Stimulated activated CD4-positive, alpha-beta T cell treated with anti-CD3 and anti-CD28 coated beads, Interleukin-4, amount 100 ng/mL, for 1 hour (primary cell): ENCODE results near the gene FAM216B.
"Not testable (repeated sequence)": the region's sequence is repeated elsewhere in the genome, so short reads cannot be mapped to it uniquely, and the experiment has no call there.

Experiments used
- DNase-seq: peaks from one replicate; pipeline ENCODE4 v3.0.0-alpha.2; 2020

Gene FAM216B

GRCh38 chr13:42788601-42789000 lies 7.2 kb downstream of the FAM216B start:
- DNase-seq, result no peak

DNA sequence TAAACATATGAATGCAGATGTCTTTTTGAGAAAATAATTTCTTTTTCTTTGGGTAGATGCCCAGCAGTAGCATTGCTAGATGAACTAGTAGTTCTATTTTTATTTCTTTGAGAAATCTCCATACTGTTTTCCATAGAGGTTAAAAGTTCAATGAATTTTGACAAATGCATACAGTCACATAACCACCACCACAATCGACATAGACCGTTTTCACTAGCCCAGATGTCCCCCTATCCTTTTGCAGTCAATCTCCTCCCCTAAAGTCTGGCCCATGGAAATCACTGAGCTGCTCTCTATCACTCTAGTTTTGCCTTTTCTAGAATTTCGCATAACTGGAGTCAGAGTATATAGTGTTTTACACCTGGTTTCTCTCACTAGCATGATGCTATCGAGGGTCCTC lies 10.8 kb downstream of the FAM216B start:
- DNase-seq, result no peak

DNA sequence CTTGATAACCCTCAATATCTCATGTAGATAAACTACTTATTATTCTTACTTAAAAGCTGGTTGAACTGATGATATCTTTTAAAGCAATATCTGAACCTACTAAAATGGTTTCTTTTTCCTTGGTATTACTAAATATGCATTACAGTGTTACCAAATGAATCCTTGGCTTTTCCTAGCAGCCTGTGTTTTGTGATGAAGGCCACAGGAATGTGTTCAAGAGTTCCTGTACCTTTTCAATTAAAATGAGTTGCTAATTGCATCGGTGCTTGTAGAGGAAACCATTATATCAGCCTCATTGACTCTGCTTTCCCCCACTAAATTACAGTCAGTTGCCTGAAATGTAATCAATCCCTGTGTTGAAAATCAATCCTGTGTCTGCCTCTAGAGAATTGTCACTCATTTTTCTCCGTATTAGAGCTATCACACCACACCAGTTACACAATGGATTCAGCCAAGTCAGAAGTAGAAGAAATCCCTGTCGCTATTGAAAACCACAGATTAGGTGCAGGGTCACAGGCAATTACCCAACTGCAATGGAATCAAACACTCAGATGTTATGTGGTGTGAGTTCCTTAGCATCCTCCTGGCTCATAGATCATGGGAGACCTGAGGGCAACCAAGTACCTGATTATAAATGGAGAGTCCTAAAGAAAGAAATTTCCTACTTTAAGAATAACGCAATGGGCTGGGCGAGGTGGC lies 13.3 kb downstream of the FAM216B start:
- no peak for DNase-seq

- DNase-seq, result no peak
Observed at GRCh38 chr13:42795666-42796065, 14.3 kb downstream of the FAM216B start.

DNA sequence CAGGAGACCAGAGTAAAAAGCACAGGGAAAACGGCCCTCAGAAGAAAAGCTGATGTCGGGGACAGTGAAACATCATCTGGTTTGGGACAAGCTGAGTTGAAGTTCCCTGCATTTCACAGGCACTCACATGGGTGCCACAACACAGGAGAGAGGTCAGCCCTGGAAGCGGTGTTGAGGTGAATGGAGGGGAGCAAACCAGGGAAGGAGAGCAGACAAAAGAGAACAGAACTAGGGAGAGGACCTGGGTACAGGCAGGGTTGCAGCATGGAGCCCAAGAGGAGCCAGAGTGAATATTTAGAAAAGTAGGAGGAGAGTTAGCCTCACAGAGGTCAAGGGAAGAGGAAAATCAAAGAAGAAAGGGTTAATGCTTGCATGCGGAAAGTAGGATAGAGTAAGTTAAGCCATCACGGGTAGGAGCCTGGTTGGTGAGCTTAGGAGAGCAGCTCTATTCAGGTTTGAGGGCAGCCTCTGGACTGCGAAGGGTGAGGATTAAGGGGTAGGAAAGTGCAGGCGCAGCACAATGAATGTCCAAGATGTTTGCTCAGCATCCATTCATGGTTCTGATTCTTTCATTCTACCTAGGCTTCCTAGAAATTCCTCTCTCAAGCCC lies 15.5 kb downstream of the FAM216B start:
- DNase-seq, result no peak

- DNase-seq, result no peak
Observed at GRCh38 chr13:42798118-42798517, 16.7 kb downstream of the FAM216B start.

DNA sequence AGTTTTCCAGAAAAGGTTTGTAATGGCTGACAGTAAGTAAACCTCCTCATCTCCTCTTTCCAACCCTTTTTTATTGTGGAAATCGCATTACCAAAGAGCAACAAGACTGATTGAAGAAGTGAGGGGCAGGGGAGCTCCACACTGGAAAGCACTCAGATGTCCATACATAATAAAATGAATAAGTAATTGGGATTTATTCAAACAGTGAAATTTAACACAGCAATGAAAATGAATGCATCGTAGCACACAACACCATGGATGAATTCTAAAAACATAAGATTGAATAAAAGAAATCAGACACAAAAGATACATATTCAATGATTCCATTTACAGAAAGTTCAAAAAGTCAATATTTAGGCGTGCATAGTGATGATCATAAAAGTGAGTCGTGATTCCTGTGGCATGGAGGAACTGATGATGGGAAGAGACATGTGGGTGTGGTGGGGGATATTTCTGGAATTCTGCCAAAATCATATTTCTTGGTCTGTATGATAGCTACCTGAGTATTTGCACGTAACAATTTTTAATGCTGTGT lies 18.8 kb downstream of the FAM216B start:
- DNase-seq, result no peak

DNA sequence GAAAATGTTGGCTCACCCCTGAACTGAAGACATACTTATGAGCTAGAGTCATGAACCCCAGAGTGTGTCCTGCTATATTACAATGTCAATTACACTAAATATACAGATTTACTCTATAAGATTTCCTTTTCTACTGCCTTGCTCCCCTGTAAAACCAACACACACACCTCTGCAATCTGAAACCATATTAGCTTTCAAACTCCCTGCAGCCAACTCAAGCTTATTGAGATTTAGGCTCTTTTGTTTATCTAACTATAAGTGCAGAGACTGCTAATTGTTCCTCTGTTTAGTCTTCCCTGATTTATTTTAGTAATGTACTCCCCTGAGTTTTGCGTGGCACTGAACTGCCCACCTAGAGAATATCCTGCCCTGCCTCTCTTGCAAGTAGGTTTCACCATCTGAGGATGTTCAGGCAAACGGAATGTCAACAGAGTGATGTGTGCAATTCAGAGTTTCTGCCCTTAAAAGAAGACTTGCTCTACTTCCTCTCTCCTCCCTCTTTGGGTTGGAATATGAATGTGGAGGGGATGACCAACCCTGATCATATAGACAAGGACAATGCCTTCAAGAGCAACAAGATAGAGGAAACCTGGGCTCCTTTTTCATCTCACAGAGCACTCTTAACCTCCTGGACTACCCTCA lies 22.3 kb downstream of the FAM216B start:
- DNase-seq, result no peak

DNA sequence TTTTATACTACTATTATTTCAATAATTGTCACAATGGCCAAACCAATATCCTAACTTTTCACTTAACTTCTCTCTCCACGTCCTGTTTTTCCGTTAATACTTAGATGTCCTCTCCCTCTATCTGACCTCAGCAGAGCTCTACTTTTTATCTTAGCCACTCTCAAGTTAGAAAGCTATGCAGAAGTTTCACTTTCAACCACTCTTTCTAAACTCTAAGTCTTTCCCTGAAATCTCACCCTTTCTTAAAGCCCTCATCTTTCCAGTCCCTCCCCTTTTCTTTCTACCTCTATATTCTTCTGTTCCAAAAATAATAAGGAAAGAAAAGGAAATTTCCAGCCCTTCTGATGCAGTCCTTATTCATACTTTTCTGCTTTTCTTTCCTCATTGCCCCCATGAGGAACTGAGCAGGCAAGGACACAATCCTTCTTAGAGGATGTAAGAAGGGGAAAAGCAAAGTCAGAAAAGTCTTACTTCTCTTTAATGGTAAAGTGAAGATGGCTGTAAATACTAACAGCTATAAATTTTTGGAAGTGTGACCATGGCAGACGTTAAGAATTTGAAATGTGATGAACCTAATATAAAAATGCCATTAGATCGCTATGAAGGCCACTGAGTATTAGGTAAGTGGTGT lies 23.0 kb downstream of the FAM216B start:
- DNase-seq, result no peak

GRCh38 chr13:42807241-42807640 lies 25.9 kb downstream of the FAM216B start:
- no peak for DNase-seq

- DNase-seq, result no peak
Observed at GRCh38 chr13:42807866-42808265, 26.5 kb downstream of the FAM216B start.

GRCh38 chr13:42808341-42808940 lies 27.1 kb downstream of the FAM216B start:
- no peak for DNase-seq

DNA sequence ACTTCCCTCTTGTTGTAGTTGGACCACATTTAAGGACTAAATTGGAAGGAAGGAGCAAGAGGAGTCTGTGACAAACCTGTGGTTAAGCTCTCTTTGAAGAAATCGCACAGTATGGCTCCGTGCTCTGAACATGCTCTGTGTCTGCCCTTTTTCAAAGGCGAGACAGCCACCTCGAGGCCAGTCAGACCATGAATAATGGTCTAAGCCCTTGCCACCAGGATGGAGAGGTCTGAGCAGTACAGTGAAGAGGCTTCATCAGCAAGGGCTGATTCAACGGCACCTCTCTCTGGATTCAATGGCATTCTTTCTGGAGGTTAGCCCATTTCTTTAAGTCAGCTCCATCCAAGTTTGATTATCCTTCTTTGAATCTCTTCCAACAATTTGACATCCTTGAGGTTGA lies 30.9 kb downstream of the FAM216B start:
- no peak for DNase-seq

GRCh38 chr13:42814868-42815267 lies 33.5 kb downstream of the FAM216B start:
- DNase-seq, result no peak

DNA sequence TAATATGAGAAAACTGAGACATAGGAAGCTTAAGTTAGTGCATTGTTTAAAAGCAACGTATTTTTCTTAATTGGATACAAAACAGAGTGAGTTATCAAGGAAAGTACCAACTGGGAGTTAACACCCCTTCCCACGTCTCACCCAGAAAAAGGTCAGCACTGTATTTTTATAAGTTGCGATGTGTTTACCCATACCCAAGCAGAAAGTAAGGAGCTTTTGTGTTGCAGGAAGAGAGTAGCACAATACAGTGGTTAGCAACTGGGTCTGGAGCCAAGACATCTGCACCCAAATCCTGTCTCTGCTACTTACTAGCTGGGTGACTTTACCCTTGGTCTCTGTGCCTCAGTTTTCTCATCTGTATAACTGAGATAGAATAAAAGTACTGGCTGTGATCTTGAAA lies 34.3 kb downstream of the FAM216B start:
- DNase-seq, result no peak

DNA sequence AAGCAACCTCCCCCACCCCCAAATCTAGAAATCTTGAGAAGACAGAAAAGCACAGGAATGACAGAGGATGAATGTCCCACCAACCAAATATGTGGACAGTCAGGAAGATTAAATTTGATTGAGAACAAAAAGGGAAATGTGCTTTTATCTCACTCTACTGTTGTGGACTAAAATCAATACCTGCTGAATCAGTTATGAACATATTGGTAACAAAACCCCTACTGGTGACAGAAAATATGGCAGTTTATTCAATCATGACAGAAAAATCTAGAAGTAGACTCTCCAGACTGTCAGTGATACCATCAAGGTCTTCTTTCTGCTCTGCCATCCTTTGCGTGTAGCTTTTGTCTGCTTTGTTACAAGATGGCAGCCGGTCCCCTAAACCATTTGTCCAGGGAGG lies 35.2 kb downstream of the FAM216B start:
- DNase-seq, result no peak

- not testable (repeated sequence) for DNase-seq
Observed at GRCh38 chr13:42819687-42820086, 38.3 kb downstream of the FAM216B start.

GRCh38 chr13:42820451-42820850 lies 39.1 kb downstream of the FAM216B start:
- DNase-seq, result no peak

- DNase-seq, result no peak
Observed at GRCh38 chr13:42821437-42821836, 40.1 kb downstream of the FAM216B start.

DNA sequence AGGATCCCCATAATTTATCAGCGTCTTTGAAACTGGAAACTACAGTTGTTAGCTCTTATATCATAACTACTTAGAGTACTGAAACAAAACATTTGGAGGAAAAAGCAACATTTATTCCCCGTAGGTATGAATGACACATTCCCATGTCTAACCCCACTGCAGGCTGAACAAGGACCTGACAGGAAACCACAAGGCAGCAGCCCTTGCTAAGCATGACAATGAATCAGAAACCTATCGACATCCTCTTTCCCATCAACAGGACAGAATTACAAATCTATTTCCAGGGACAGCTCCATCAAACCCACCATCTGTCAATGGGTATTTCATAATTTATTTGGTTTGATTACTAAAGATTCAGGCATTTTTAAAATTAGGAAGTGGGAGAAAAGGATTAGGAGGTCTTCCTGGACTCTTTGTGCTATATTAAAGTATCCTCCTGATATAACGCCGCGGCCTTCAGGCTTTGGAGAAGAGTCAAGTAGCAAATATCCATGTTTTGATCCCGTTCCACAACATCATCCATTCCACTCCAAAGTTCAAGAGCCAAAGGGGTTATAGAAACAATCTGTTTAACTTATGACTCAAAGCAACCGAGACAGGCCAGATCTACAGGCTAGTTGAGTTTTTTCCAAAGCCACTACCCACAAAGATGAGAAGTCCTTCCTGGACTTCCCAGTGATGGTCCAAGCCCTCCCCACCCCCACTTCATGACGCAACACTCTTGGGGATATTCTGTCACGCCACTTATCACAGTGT lies 51.1 kb downstream of the FAM216B start:
- DNase-seq, result no peak

- DNase-seq, result no peak
Observed at GRCh38 chr13:42834946-42835345, 53.6 kb downstream of the FAM216B start.

DNA sequence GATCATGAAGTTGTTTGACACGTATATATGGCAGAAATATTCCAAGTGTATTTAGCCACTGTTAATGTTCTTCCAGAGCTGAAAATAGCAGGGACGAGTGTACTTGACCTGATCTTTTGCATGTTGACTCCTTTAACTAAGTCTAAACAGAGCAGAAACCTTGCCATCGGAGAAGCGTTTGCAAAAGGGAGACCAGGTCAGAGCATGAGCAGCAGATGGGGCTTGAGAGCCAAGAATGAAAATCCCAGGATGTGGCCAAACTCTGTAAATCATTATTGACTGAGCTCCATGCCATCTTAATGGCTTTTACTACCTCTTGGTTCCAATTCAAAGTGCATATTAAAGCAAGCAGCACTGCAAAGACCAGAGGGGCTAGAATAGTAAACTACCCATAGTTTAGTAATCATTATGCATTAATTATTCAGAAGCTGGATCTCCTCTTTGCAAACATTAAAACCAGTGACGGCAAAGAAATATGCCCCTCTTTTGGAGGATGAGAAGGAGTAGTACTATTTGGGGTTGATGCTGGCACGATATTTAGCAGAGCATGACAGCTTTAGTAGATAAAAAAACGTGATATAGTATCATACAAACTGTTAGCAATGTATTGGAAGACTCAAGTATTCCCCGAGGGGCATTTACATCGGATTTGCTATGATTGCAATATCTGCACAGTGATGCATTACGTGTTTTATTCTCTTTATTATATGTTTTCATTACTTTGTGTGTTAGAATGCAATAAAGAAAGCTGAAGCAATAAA lies 55.7 kb downstream of the FAM216B start:
- no peak for DNase-seq
